Astrocyte (in vitro differentiated cells and primary cell): ENCODE results near the gene FAM50B.

Experiments
- CTCF ChIP-seq: IDR thresholded peaks from 2 replicates; pipeline ENCODE4 v1.5.1; 2011; ENCODE audit warnings: low read depth, mild to moderate bottlenecking, inconsistent platforms, low read length, moderate library complexity; ENCODE audit not compliant: insufficient read depth
- EZH2 ChIP-seq: IDR thresholded peaks from 2 replicates; pipeline ENCODE4 v1.6.1; 2012; ENCODE audit warnings: mild to moderate bottlenecking, low read length, inconsistent platforms; ENCODE audit not compliant: insufficient read depth

GRCh38 chr6:3835055-3835731 is 14.0 kb upstream of the FAM50B start:
- TF ChIP-seq CTCF (no peak), EZH2 (no peak)
